Ovary (tissue), 10 donors: Measurements from ENCODE around the gene EEF1G. TPM values are rescaled to one million over a fixed set of nuclear protein-coding genes. Genes with fewer than 3 reads are reported as not detected.

Experiments used
- DNase-seq, 5 donors: peaks; one replicate each; pipeline ENCODE4 v3.0.0-alpha.2; 2019 to 2020
- H3K27ac ChIP-seq, 2 donors: fragments of 200-600 bp; one replicate each; pipeline versions ENCODE4 v1.5.1 to v1.8.0; 2019 to 2022
- H3K27me3 ChIP-seq: fragments of 200-600 bp; one replicate; pipeline ENCODE4 v1.8.0; 2022
- H3K36me3 ChIP-seq: fragments of 200-600 bp; sonication (generic); one replicate; pipeline ENCODE4 v1.5.1; 2019
- H3K4me1 ChIP-seq: one replicate; pipeline ENCODE4 v1.8.1; 2013; ENCODE audit warnings: mild to moderate bottlenecking, moderate library complexity; ENCODE audit not compliant: insufficient read depth
- H3K4me3 ChIP-seq: fragments of 200-600 bp; sonication (generic); one replicate; pipeline ENCODE4 v1.5.1; 2017
- H3K9me3 ChIP-seq, 2 donors: fragments of 200-600 bp in 1 of 2; sonication (generic) in 1 of 2; one replicate each; pipeline versions ENCODE4 v1.5.1 to v1.8.1; 2013 to 2019; ENCODE audit warnings: mild to moderate bottlenecking in 1 of 2, moderate library complexity in 1 of 2
- EP300 ChIP-seq: sonication (generic); formaldehyde crosslinking; IDR thresholded peaks from one replicate; pipeline ENCODE4 v1.6.1; 2017; ENCODE audit warnings: antibody characterized with exemption
- POLR2A ChIP-seq: fragments of 450-650 bp; IDR thresholded peaks from one replicate; pipeline ENCODE4 v1.6.1; 2017; ENCODE audit warnings: antibody characterized with exemption, mild to moderate bottlenecking, moderate library complexity
- WGBS, 3 donors: extraction: QIAGEN DNeasy Blood & Tissue Kit in 1 of 3; methylation state at CpG; one replicate each; pipeline versions ENCODE4 v1.1.5 to v1.1.7; 2013 to 2017; 5-methylcytosine and 5-hydroxymethylcytosine counted together
- intact Hi-C, 4 donors: fragments of 100-400 bp; cut with DNase I; formaldehyde crosslinking; loops; one replicate each; pipeline versions ENCODE4 v1.11.0 to v1.15.1; 2022 to 2023
- long read RNA-seq, 3 donors: library from polyadenylated mRNA in 2 of 3; unstranded in 2 of 3; transcript quantifications; one replicate each; pipeline ENCODE4 v2.0.0 and lab custom pipeline, GENCODE V29; 2021 to 2026
- polyA plus RNA-seq, 2 donors: library from polyadenylated mRNA; stranded (reverse); fragments of 200-250 nt in 1 of 2; fragments of 350-450 nt in 1 of 2; fragmentation: Illumina TruSeq in 1 of 2; extraction: RNeasy Lipid Tissue Mini Kit (QIAGEN cat#74804) in 1 of 2; gene quantifications; one replicate each; pipeline ENCODE4 v1.2.3, GENCODE V29; 2013 to 2014
- total RNA-seq, 7 donors: library from RNA; depleted of rRNA in 2 of 7; stranded (reverse); fragments of >200 nt in 2 of 7; fragmentation: NEBNext Ultra II Directional in 3 of 7; extraction: Animal tissue kit (Norgen Biotek cat#: 25700) in 3 of 7; gene quantifications; one replicate each; pipeline versions ENCODE4 v1.1.0 to v1.2.4, GENCODE V29; 2016 to 2023
- TF ChIP-seq, protein P1 (sequence below), 3 donors: fragments of 450-650 bp in 2 of 3; fragments of 200-600 bp in 1 of 3; IDR thresholded peaks; one replicate each; pipeline versions ENCODE4 v1.5.1 to v1.8.0; 2016 to 2022; ENCODE audit warnings: antibody characterized with exemption in 3 of 3, mild to moderate bottlenecking in 1 of 3
- donor health status: DM: no; HTN: no; CAD: no; lungs with moderate emphysema.
- donor health status: DM: no; HTN: no; CAD: no.
- donor health status: Bipolar disorder and iron deficiency.
- donor health status: DM: yes; HTN: yes; CAD: no.
- donor health status: DM: no; HTN: no; CAD: no.
- donor health status: DM: yes; HTN: yes; CAD: no.

Gene EEF1G, protein sequence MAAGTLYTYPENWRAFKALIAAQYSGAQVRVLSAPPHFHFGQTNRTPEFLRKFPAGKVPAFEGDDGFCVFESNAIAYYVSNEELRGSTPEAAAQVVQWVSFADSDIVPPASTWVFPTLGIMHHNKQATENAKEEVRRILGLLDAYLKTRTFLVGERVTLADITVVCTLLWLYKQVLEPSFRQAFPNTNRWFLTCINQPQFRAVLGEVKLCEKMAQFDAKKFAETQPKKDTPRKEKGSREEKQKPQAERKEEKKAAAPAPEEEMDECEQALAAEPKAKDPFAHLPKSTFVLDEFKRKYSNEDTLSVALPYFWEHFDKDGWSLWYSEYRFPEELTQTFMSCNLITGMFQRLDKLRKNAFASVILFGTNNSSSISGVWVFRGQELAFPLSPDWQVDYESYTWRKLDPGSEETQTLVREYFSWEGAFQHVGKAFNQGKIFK
- 1,000 to 10,000 TPM; 2,147 to 3,018 (median 2,446) TPM for total RNA-seq
- 1,000 to 10,000 TPM; 2,476 to 3,023 TPM for polyA plus RNA-seq
- long read RNA-seq, donor 1, transcript EEF1G-201 (10 exons, 1,523 nt) = major isoform, 30,760 of 31,826 reads
- long read RNA-seq, donor 1, transcript EEF1G-203 (9 exons, 2,496 nt) = minor isoform, 789 of 31,826 reads
- long read RNA-seq, donor 1, partial matches to known transcripts = 75 of 31,826 reads
- long read RNA-seq, donor 1, other reads (novel, unspliced or antisense) = 202 of 31,826 reads
- long read RNA-seq, donor 2, transcript EEF1G-201 (10 exons, 1,523 nt) = major isoform, 761 of 1,035 reads
- long read RNA-seq, donor 2, transcript EEF1G-203 (9 exons, 2,496 nt) = minor isoform, 63 of 1,035 reads
- long read RNA-seq, donor 2, partial matches to known transcripts = 202 of 1,035 reads
- long read RNA-seq, donor 2, other reads (novel, unspliced or antisense) = 9 of 1,035 reads
- long read RNA-seq, donor 3, transcript EEF1G-203 (9 exons, 2,496 nt) = minor isoform, 77 of 3,773 reads
- long read RNA-seq, donor 3, transcript EEF1G-201 (10 exons, 1,523 nt) = major isoform, 3,547 of 3,773 reads
- long read RNA-seq, donor 3, partial matches to known transcripts = 134 of 3,773 reads
- long read RNA-seq, donor 3, other reads (novel, unspliced or antisense) = 15 of 3,773 reads

DNA sequence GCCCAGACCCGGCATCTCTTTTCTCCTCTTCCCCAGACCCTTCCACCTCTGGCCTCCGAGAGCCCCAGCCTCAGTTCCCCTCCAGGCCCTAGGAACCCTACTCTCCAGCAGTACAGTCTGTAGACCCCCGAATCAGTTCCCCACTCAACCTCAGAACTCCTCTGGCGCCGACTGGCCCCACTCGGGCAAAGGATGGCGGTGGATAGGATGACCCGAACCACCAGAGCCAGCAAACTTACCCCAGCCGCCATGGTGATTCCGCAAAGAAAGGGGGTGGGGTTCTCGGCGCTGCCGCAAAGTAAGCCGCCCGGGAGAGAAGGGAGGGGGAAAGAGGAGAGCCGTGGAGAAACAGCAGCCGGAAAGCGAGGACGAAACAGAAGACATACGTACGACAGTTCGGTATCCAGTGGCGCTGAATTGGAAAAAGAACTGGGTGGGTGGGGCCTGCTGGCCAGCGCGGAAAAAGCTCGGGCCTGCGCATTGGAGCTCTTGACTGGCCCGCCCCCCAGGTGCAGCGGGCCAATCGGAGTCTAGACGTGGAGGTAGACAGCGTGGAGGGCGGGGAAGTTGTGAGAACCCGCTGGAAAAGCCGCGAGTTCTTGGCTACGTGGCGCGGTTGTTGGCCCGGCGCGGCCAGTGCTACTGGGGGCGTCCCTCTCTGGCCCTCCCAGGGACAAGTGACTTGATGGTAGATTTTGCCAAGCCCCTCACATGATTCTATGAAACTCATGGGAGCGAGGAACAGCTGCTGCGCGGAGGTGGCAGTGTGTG lies at the start of gene EEF1G:
Gene EEF1G (minus strand): TSS at position 300 of the 771 bp plus-strand sequence. CDS start 49 bp downstream, at position 251.
- TF ChIP-seq POLR2A = peak; percentile 66
- TF ChIP-seq, protein P1, sequence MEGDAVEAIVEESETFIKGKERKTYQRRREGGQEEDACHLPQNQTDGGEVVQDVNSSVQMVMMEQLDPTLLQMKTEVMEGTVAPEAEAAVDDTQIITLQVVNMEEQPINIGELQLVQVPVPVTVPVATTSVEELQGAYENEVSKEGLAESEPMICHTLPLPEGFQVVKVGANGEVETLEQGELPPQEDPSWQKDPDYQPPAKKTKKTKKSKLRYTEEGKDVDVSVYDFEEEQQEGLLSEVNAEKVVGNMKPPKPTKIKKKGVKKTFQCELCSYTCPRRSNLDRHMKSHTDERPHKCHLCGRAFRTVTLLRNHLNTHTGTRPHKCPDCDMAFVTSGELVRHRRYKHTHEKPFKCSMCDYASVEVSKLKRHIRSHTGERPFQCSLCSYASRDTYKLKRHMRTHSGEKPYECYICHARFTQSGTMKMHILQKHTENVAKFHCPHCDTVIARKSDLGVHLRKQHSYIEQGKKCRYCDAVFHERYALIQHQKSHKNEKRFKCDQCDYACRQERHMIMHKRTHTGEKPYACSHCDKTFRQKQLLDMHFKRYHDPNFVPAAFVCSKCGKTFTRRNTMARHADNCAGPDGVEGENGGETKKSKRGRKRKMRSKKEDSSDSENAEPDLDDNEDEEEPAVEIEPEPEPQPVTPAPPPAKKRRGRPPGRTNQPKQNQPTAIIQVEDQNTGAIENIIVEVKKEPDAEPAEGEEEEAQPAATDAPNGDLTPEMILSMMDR (IDR thresholded peaks at IDR 0.05) = no peak
- DNase-seq = peak; percentile 97 to 99 (median 98)
- Histone ChIP-seq H3K9me3 (no peaks in the 10 kb centered on the region), H3K36me3 (no peaks in the 10 kb centered on the region), H3K4me3 (peak within 1 kb of the TSS; percentile 85), H3K27me3 (no peaks in the 10 kb centered on the region), H3K4me1 (peaks cover 7% of the 10 kb centered on the region), H3K27ac (peak within 1 kb of the TSS; percentile 78 to 85)
- WGBS, 3 donors = 1% methylated on average over 46 of the region's 46 CpGs
- intact Hi-C loops = no loop called here

DNA sequence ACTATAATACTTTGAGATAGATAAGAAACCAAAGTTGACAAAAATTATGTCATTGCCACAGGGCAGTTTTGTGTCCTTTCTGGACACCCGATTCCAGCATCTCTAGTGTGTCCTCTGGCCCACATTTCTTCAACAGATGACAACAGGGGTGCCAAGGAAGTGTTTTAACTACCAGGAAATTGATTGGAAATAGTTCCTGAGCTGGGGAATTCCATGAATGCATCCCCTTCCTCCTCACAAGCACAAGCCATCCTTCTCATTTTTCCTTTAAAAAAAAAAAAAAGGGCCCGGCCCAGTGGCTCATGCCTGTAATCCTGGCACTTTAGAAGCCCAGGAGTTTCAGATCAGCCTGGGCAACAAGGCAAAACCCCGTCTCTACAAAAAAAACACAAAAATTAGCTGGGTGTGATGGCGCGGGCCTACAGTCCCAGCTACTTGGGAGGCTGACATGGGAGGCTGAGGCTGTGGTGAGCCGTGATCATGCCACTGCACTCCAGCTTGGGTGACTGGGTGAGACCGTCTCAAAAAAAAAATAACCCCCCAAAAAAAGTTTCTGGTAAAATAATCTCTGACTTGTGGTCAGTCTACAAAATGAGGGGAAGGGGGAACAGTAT lies 48.9 kb upstream of the EEF1G start:
- DNase-seq = no peak
- TF ChIP-seq, protein P1 (IDR thresholded peaks at IDR 0.05) = no peak
- no peak for TF ChIP-seq EP300
- no peak for TF ChIP-seq POLR2A
- WGBS, 3 donors = 76 to 82% (median 76%) methylated on average over 7 of the region's 7 CpGs
- intact Hi-C loops = loop anchor here in 1 of 4 donors (2.0 kb wide), 1 partner anchor 24 kb away; the partner anchor contains the start of gene GANAB
- no peaks in the 10 kb centered on the region for H3K9me3 ChIP-seq
- peaks cover 1% of the 10 kb centered on the region for H3K4me1 ChIP-seq
- H3K27ac ChIP-seq = peak overlapping the region; percentile 11 to 69
- H3K4me3 ChIP-seq = peak overlapping the region; percentile 76
- no peaks in the 10 kb centered on the region for H3K36me3 ChIP-seq
- H3K27me3 ChIP-seq = no peaks in the 10 kb centered on the region

DNA sequence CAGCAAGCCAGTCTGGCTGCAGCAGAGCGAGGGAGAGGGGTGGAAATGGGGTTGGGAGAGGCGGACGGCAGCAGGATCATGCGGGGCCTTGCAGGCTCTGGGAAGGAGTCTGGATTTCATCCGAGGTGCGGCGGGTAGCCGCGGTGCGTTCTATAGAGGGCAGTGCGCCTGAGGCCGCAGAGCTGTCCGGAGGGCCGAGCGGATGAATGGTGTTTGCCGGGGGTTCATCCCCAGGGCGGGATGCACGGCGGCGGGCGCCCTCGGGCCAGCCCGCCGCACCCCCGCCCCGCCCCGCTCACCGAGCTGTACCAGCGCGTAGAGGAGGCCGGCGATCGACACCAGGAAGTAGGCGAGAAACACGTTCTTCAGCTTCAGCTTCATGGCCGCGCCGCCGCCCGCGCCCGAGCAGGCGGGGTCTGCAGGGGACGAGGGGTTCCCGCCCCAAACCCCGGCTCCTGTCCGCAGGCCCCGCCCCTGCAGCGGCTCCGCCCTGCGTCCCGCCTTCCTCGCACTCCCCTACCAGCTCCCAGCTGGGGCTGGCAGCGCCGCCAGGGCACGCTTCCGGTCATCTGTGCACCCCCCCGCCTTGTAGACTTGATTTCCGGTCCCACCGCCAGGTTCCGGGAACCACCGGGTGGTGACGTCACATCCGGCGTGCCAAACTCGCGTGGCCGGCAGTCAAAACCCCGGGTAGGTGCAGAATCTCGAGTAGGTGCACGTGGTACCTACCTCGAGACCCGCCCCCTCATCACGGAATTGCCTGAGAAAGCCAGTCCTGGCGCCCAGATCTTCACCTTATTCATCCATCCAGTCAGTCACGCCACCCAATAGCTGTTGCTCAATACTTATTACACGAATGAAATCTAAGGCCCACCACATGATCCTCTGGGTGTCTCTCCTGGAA lies 48.1 kb upstream of the EEF1G start, which contains the start of gene B3GAT3:
Gene B3GAT3 (minus strand): TSS at position 420 of the 904 bp plus-strand sequence. CDS start 39 bp downstream, at position 381.
- 1 to 2% (median 1%) methylated on average over 44 to 77 of the region's 77 CpGs for WGBS, 3 donors
- intact Hi-C loops = loop anchor here in 1 of 4 donors (2.0 kb wide), 1 partner anchor 25 kb away; the partner anchor contains the start of gene GANAB
- peak; percentile 62 for TF ChIP-seq POLR2A
- TF ChIP-seq, protein P1 (IDR thresholded peaks at IDR 0.05) = peak in 1 of 3 donors; percentile 56
- peak; percentile 98 for TF ChIP-seq EP300

More for the DNA sequence above, 48.1 kb upstream of the EEF1G start, which contains the start of gene B3GAT3:
- peak within 1 kb of the TSS; percentile 11 to 69 for H3K27ac ChIP-seq
- no peaks in the 10 kb centered on the region for H3K36me3 ChIP-seq
- peak; percentile 98 to 99 (median 99) for DNase-seq
- peaks cover 1% of the 10 kb centered on the region for H3K4me1 ChIP-seq
- no peaks in the 10 kb centered on the region for H3K9me3 ChIP-seq
- peak within 1 kb of the TSS; percentile 76 for H3K4me3 ChIP-seq
- no peaks in the 10 kb centered on the region for H3K27me3 ChIP-seq
